ENCODE measurements around the gene CPXM1.

DNA sequence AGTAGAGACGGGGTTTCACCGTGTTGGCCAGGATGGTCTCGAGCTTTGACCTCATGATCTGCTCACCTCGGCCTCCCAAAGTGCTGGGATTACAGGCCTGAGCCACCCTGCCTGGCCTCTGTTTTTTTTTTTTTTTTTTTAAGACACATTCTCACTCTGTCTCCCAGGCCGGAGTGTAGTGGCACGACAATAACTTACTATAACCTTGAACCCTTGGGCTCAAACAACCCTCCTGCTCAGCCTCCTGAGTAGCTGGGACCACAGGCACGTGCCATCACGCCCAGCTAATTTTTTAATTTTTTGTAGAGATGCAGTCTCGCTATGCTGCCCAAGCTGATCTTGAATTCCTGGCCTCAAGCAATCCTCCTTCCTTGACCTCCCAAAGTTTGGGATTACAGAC lies 26.6 kb downstream of the CPXM1 start:
- TF ChIP-seq EZH2 (IDR thresholded peaks at IDR 0.05): no peak
- no peak for TF ChIP-seq CEBPB (IDR thresholded peaks at IDR 0.05; ENCODE audit: low read depth)
- no peak for TF ChIP-seq CTCF (IDR thresholded peaks at IDR 0.05 in 2 of 3, conservative IDR thresholded peaks at IDR 0.05 in 1 of 3; ENCODE audit: borderline replicate concordance in 1 of 3, insufficient read depth in 1 of 3, low read depth in 2 of 3, low read length in 2 of 3)
- TF ChIP-seq ELF1 (IDR thresholded peaks at IDR 0.05; ENCODE audit: borderline replicate concordance, low read depth): no peak
- no peak for TF ChIP-seq POLR2A (IDR thresholded peaks at IDR 0.05; ENCODE audit: borderline replicate concordance, extremely low read depth, insufficient read depth, insufficient read length)
